ENCODE results near the gene FOXN3.

Gene FOXN3

DNA sequence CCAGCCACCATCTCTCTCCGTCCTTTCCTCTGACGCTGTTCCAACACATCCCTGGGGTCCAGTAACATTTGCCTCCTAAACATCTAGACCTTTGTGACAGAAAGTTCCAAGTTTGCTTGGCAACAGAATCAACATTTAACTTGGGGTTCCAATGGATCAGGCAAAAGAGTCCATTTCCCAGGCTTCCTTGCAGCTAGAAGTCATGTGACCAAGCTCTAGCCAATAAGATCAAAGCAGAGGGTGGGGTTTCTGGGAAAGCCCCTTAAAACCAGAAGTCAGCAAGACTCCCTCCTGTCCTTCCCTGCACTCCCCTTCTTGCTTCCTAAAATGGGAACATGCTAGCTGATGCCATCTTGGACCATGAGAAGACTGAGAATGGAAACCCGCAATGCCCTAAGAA is 14.7 kb downstream of the FOXN3 start:
- H3K27me3 ChIP-seq (ENCODE audit: insufficient read depth, low read length, poor library complexity): no peaks in the 10 kb centered on the region
- H3K27ac ChIP-seq (ENCODE audit: low read depth, low read length): no peak overlapping the region
- no peak for DNase-seq
- H2AK5ac ChIP-seq (ENCODE audit: low read length): no peak overlapping the region
- H3K56ac ChIP-seq (ENCODE audit: low read length): no peak overlapping the region
- H4K5ac ChIP-seq (ENCODE audit: low read length): no peak overlapping the region
- no peak overlapping the region for H3K4me2 ChIP-seq (ENCODE audit: low read length)
- no peak overlapping the region for H3K18ac ChIP-seq (ENCODE audit: low read length)
- WGBS (ENCODE audit: extremely low coverage, insufficient coverage, low lambda C conversion rate): no CpG with 5 or more reads among the region's 3 CpGs
- no peak overlapping the region for H3K9ac ChIP-seq (ENCODE audit: low read length)
- peaks cover 18% of the 10 kb centered on the region for H3K79me1 ChIP-seq (ENCODE audit: low read length)
- peaks cover 88% of the 10 kb centered on the region for H3K79me2 ChIP-seq (ENCODE audit: control insufficient read depth, insufficient read depth, low read length)
- H3K4ac ChIP-seq (ENCODE audit: low read depth, low read length): no peak overlapping the region
- H3K36me3 ChIP-seq (ENCODE audit: control insufficient read depth, insufficient read depth, low read length): no peaks in the 10 kb centered on the region
- H3K4me1 ChIP-seq (ENCODE audit: control insufficient read depth, low read depth, low read length): no peaks in the 10 kb centered on the region
- no peak overlapping the region for H2BK120ac ChIP-seq (ENCODE audit: low read depth, low read length)
- no peak overlapping the region for H4K8ac ChIP-seq (ENCODE audit: low read depth, low read length)
- H2BK5ac ChIP-seq (ENCODE audit: low read length): no peak overlapping the region
- no peak overlapping the region for H2BK15ac ChIP-seq (replicated peaks; ENCODE audit: low read depth)
- H3K23ac ChIP-seq (ENCODE audit: low read length): no peak overlapping the region
- H3K4me3 ChIP-seq (ENCODE audit: low read length): no peak overlapping the region

GRCh38 chr14:89401761-89402160 is 15.3 kb downstream of the FOXN3 start:
- no peak overlapping the region for H2AK5ac ChIP-seq (ENCODE audit: low read length)
- no peak overlapping the region for H3K23ac ChIP-seq (ENCODE audit: low read length)
- H2BK15ac ChIP-seq (replicated peaks; ENCODE audit: low read depth): no peak overlapping the region
- no peak overlapping the region for H3K4me3 ChIP-seq (ENCODE audit: low read length)
- no peak overlapping the region for H2BK120ac ChIP-seq (ENCODE audit: low read depth, low read length)
- no peaks in the 10 kb centered on the region for H3K4me1 ChIP-seq (ENCODE audit: control insufficient read depth, low read depth, low read length)
- H3K9ac ChIP-seq (ENCODE audit: low read length): no peak overlapping the region
- H3K27ac ChIP-seq (ENCODE audit: low read depth, low read length): no peak overlapping the region
- no peak overlapping the region for H4K5ac ChIP-seq (ENCODE audit: low read length)
- no peak overlapping the region for H3K4me2 ChIP-seq (ENCODE audit: low read length)
- H3K27me3 ChIP-seq (ENCODE audit: insufficient read depth, low read length, poor library complexity): no peaks in the 10 kb centered on the region
- no peak overlapping the region for H2BK5ac ChIP-seq (ENCODE audit: low read length)
- no peak overlapping the region for H4K8ac ChIP-seq (ENCODE audit: low read depth, low read length)
- DNase-seq: no peak
- peaks cover 19% of the 10 kb centered on the region for H3K79me1 ChIP-seq (ENCODE audit: low read length)
- H3K4ac ChIP-seq (ENCODE audit: low read depth, low read length): no peak overlapping the region
- WGBS (ENCODE audit: extremely low coverage, insufficient coverage, low lambda C conversion rate): no CpG with 5 or more reads among the region's 4 CpGs
- H3K36me3 ChIP-seq (ENCODE audit: control insufficient read depth, insufficient read depth, low read length): no peaks in the 10 kb centered on the region
- no peak overlapping the region for H3K56ac ChIP-seq (ENCODE audit: low read length)
- H3K79me2 ChIP-seq (ENCODE audit: control insufficient read depth, insufficient read depth, low read length): peaks cover 87% of the 10 kb centered on the region
- H3K18ac ChIP-seq (ENCODE audit: low read length): no peak overlapping the region

- H3K27ac ChIP-seq (ENCODE audit: low read depth, low read length): no peak overlapping the region
- H3K36me3 ChIP-seq (ENCODE audit: control insufficient read depth, insufficient read depth, low read length): no peaks in the 10 kb centered on the region
- H3K18ac ChIP-seq (ENCODE audit: low read length): no peak overlapping the region
- no peak overlapping the region for H3K4me2 ChIP-seq (ENCODE audit: low read length)
- WGBS (ENCODE audit: extremely low coverage, insufficient coverage, low lambda C conversion rate): no CpG with 5 or more reads among the region's 5 CpGs
- H4K8ac ChIP-seq (ENCODE audit: low read depth, low read length): no peak overlapping the region
- no peak overlapping the region for H3K56ac ChIP-seq (ENCODE audit: low read length)
- H2AK5ac ChIP-seq (ENCODE audit: low read length): no peak overlapping the region
- H2BK120ac ChIP-seq (ENCODE audit: low read depth, low read length): no peak overlapping the region
- no peak for DNase-seq
- peaks cover 89% of the 10 kb centered on the region for H3K79me2 ChIP-seq (ENCODE audit: control insufficient read depth, insufficient read depth, low read length)
- H3K4me1 ChIP-seq (ENCODE audit: control insufficient read depth, low read depth, low read length): no peaks in the 10 kb centered on the region
- H2BK5ac ChIP-seq (ENCODE audit: low read length): no peak overlapping the region
- no peak overlapping the region for H3K4me3 ChIP-seq (ENCODE audit: low read length)
- H3K27me3 ChIP-seq (ENCODE audit: insufficient read depth, low read length, poor library complexity): no peaks in the 10 kb centered on the region
- no peak overlapping the region for H3K4ac ChIP-seq (ENCODE audit: low read depth, low read length)
- no peak overlapping the region for H4K5ac ChIP-seq (ENCODE audit: low read length)
- no peak overlapping the region for H2BK15ac ChIP-seq (replicated peaks; ENCODE audit: low read depth)
- peaks cover 19% of the 10 kb centered on the region for H3K79me1 ChIP-seq (ENCODE audit: low read length)
- no peak overlapping the region for H3K9ac ChIP-seq (ENCODE audit: low read length)
- no peak overlapping the region for H3K23ac ChIP-seq (ENCODE audit: low read length)
Observed at GRCh38 chr14:89401241-89401640, 15.8 kb downstream of the FOXN3 start.

DNA sequence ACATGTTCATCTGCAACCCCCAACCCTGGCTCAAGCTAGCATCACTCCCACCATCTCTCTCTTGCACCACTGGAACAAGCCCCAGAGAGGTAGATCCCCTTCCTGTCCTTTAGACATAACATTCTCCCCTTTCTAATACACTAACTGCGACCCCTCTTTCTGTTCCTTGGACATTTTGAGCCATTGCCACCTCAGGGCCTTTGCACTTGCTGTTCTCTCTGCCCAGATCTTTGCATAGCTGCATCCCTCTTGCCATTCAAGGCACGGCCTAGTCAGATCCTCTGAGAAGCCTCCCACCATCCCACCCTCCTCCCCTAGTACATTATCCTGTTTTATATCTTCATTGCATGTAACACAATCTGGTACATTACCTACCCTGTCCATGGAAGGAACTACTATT is 16.5 kb downstream of the FOXN3 start:
- Histone ChIP-seq H3K23ac (ENCODE audit: low read length) (no peak overlapping the region), H3K79me1 (ENCODE audit: low read length) (peaks cover 19% of the 10 kb centered on the region), H4K5ac (ENCODE audit: low read length) (no peak overlapping the region), H3K4me3 (ENCODE audit: low read length) (no peak overlapping the region), H3K4me1 (ENCODE audit: control insufficient read depth, low read depth, low read length) (no peaks in the 10 kb centered on the region), H2AK5ac (ENCODE audit: low read length) (no peak overlapping the region), H3K56ac (ENCODE audit: low read length) (no peak overlapping the region), H4K8ac (ENCODE audit: low read depth, low read length) (no peak overlapping the region), H3K4me2 (ENCODE audit: low read length) (no peak overlapping the region), H3K4ac (ENCODE audit: low read depth, low read length) (no peak overlapping the region), H3K18ac (ENCODE audit: low read length) (no peak overlapping the region), H2BK120ac (ENCODE audit: low read depth, low read length) (no peak overlapping the region), H2BK5ac (ENCODE audit: low read length) (no peak overlapping the region), H2BK15ac (replicated peaks; ENCODE audit: low read depth) (no peak overlapping the region), H3K9ac (ENCODE audit: low read length) (no peak overlapping the region), H3K79me2 (ENCODE audit: control insufficient read depth, insufficient read depth, low read length) (peaks cover 86% of the 10 kb centered on the region), H3K27me3 (ENCODE audit: insufficient read depth, low read length, poor library complexity) (no peaks in the 10 kb centered on the region), H3K36me3 (ENCODE audit: control insufficient read depth, insufficient read depth, low read length) (no peaks in the 10 kb centered on the region), H3K27ac (ENCODE audit: low read depth, low read length) (no peak overlapping the region)
- no CpG with 5 or more reads among the region's 2 CpGs for WGBS (ENCODE audit: extremely low coverage, insufficient coverage, low lambda C conversion rate)
- no peak for DNase-seq

DNA sequence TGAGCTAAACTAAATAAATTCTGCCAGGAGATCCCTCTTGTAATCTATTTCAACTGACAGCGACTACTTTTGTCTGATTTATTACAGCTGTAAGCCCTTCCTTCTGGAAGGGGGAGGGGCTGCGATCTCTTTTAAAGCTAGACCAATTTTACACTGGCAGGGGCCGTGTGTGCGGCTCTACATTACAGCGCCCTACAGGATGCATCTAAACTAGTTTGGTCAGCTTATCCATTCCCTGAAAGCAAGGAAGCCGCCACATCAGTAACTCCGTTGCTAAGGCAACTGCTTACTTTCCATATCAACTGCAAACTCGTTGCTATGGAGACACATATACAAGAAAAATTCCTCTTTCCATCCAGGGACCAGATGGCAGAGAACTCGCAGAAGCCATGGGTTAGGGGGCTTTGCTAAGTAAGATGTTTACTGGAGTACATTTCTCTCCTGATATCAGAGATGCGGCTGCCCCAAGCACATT is 17.4 kb downstream of the FOXN3 start:
- no peaks in the 10 kb centered on the region for H3K36me3 ChIP-seq (ENCODE audit: control insufficient read depth, insufficient read depth, low read length)
- no peak overlapping the region for H2BK120ac ChIP-seq (ENCODE audit: low read depth, low read length)
- no peak overlapping the region for H4K5ac ChIP-seq (ENCODE audit: low read length)
- H4K8ac ChIP-seq (ENCODE audit: low read depth, low read length): no peak overlapping the region
- H2BK5ac ChIP-seq (ENCODE audit: low read length): no peak overlapping the region
- H3K79me1 ChIP-seq (ENCODE audit: low read length): peaks cover 16% of the 10 kb centered on the region
- no peak overlapping the region for H3K27ac ChIP-seq (ENCODE audit: low read depth, low read length)
- H3K4me3 ChIP-seq (ENCODE audit: low read length): no peak overlapping the region
- peak; percentile 97 for DNase-seq
- no peak overlapping the region for H2AK5ac ChIP-seq (ENCODE audit: low read length)
- WGBS (ENCODE audit: extremely low coverage, insufficient coverage, low lambda C conversion rate): no CpG with 5 or more reads among the region's 10 CpGs
- H3K4me1 ChIP-seq (ENCODE audit: control insufficient read depth, low read depth, low read length): no peaks in the 10 kb centered on the region
- no peak overlapping the region for H3K18ac ChIP-seq (ENCODE audit: low read length)
- no peak overlapping the region for H3K4ac ChIP-seq (ENCODE audit: low read depth, low read length)
- H3K79me2 ChIP-seq (ENCODE audit: control insufficient read depth, insufficient read depth, low read length): peaks cover 88% of the 10 kb centered on the region
- H3K4me2 ChIP-seq (ENCODE audit: low read length): no peak overlapping the region
- no peaks in the 10 kb centered on the region for H3K27me3 ChIP-seq (ENCODE audit: insufficient read depth, low read length, poor library complexity)
- H2BK15ac ChIP-seq (replicated peaks; ENCODE audit: low read depth): no peak overlapping the region
- no peak overlapping the region for H3K23ac ChIP-seq (ENCODE audit: low read length)
- no peak overlapping the region for H3K56ac ChIP-seq (ENCODE audit: low read length)
- H3K9ac ChIP-seq (ENCODE audit: low read length): no peak overlapping the region

- no peak overlapping the region for H3K4ac ChIP-seq (ENCODE audit: low read depth, low read length)
- no peak overlapping the region for H2BK120ac ChIP-seq (ENCODE audit: low read depth, low read length)
- H3K9ac ChIP-seq (ENCODE audit: low read length): no peak overlapping the region
- H3K4me3 ChIP-seq (ENCODE audit: low read length): no peak overlapping the region
- no peak overlapping the region for H3K4me2 ChIP-seq (ENCODE audit: low read length)
- H3K23ac ChIP-seq (ENCODE audit: low read length): no peak overlapping the region
- WGBS (ENCODE audit: extremely low coverage, insufficient coverage, low lambda C conversion rate): no CpG with 5 or more reads among the region's 7 CpGs
- H3K79me1 ChIP-seq (ENCODE audit: low read length): peaks cover 16% of the 10 kb centered on the region
- H4K5ac ChIP-seq (ENCODE audit: low read length): no peak overlapping the region
- H2BK5ac ChIP-seq (ENCODE audit: low read length): no peak overlapping the region
- H4K8ac ChIP-seq (ENCODE audit: low read depth, low read length): no peak overlapping the region
- H3K27me3 ChIP-seq (ENCODE audit: insufficient read depth, low read length, poor library complexity): no peaks in the 10 kb centered on the region
- no peak overlapping the region for H3K27ac ChIP-seq (ENCODE audit: low read depth, low read length)
- H3K4me1 ChIP-seq (ENCODE audit: control insufficient read depth, low read depth, low read length): no peaks in the 10 kb centered on the region
- DNase-seq: no peak
- no peak overlapping the region for H2AK5ac ChIP-seq (ENCODE audit: low read length)
- H3K56ac ChIP-seq (ENCODE audit: low read length): no peak overlapping the region
- no peak overlapping the region for H3K18ac ChIP-seq (ENCODE audit: low read length)
- no peaks in the 10 kb centered on the region for H3K36me3 ChIP-seq (ENCODE audit: control insufficient read depth, insufficient read depth, low read length)
- no peak overlapping the region for H2BK15ac ChIP-seq (replicated peaks; ENCODE audit: low read depth)
- peaks cover 89% of the 10 kb centered on the region for H3K79me2 ChIP-seq (ENCODE audit: control insufficient read depth, insufficient read depth, low read length)
Observed at GRCh38 chr14:89399157-89399556, 17.9 kb downstream of the FOXN3 start.
